HG03060 (cell line): Measurements from ENCODE around the gene SLC22A23.
"Not testable (repeated sequence)": the region's sequence is repeated elsewhere in the genome, so short reads cannot be mapped to it uniquely, and the experiment has no call there.

ENCODE experiments used
- ATAC-seq: cut with Tn5 transposase; IDR thresholded peaks from one replicate; pipeline ENCODE4 v1.9.1; 2021; ENCODE audit warnings: low read depth, moderate number of reproducible peaks; ENCODE audit not compliant: unreplicated experiment

SLC22A23 gene

DNA sequence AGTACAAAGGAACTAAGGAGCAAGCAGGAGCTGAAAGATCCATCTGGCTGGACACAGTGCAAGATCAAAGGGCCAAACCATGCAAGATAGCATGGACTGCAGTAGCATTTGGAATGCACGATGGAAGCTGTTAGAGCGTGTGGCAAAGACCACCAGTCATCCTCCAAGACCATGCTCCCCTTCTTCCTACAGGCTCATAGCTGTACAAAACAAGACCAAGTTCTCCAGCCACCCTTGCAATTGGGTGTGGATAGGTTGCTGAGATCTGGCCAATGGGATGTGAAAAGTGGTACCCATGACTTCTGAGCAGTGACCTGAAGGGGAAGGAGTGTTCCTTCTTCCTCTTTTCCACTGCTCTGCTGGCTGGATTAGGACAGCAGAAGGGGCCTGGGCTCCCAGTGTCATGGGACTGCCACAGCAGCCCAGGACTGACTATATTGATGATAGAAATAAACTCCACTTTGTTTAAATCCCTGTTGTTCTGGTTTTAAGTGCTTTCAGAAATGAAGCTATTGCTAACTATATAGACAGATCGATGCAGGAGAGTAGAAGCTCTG lies 64.9 kb downstream of the SLC22A23 start:
- no peak for ATAC-seq

DNA sequence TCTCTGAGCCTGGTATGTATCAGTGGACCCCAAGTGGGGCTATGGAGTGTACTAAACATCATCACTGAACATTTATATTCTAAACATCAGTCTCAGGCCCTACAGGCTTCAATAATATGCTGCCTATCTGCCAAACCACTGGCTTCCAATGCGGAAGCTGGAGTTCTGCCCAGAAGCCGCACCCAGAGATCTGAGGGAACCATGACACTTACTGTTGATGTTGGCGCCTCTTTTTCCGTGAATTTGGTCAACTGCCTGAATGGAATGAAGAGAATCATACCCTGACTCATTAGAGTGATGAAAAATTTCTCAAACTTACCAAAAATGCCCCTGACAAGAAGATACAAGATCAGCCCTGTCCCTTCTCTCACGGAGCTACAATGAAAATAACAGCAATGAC lies 66.2 kb downstream of the SLC22A23 start:
- ATAC-seq, result no peak

DNA sequence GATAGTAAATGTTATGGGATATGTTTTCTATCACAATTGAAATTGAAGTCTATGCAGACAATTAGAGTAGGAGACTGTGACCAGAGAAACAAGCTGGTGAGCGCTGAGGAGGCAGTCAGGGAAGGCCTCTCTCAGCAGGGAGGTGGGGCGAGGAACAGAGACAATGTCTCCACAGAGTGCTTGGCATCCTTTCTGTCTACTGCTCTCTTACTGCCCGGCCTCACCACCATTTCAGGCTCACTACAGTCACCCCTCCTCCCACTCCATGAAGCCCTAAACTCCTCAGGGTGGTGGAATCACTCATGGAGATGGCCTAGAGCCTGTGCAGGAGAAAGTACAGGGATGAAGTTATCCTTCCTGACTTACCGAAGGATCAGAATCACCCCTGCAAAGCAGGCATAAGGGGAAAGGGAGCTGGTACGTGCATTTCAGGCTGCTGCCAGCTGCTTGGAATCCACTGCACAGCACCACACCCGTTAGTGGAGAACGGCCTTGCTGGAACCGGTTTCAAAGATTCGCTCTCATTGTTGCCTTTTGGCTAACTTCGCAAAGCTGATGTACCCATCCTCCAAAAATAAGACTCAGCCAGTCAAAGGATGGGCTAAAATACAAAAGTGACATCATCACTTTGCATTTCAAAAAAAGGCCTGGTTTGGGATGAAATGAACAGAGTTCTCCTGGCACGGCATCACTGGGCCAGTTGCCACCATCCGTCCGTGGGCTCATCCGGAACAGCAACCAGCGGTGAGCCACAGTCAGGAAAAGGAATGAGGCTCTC lies 67.3 kb downstream of the SLC22A23 start:
- ATAC-seq, result no peak

DNA sequence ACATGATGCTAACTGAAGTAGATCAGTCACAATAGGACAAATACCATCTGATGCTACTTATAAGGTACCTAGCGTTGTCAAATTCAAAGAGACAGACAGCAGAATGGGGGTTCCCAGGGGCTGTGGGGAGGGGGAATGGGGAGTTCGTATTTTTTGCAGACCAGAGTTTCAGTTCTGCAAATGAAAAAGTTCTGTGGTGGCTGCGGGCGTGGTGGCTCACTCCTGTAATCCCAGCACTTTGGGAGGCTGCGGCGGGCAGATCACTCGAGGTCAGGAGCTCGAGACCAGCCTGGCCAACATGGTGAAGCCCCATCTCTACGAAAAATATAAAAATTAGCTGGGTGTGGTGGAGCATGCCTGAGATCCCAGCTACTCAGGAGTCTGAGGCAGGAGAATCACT lies 68.1 kb downstream of the SLC22A23 start:
- no peak for ATAC-seq

DNA sequence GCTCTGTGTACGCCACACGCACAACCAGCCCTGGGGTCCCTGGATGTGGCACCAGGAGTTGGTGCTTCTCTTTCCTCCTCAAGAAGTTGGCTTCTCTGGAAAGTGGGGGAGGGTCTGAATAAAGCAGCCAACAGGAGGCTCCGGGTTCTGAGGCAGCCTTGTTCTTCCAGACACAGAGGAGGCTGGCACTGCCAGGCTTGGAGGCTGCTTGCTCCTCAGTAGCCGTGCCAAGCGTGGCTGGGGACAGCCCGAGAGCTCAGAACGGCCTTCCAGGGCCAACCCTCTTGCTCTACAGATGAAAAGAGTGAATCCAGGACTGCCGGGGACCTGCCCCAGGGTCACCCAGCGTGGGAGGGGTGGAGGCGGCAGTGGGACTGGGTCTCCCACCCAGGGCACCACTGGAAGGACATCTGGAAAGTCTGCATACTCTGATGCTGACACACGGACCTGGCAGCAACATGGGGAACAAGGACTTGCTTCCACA lies 70.4 kb downstream of the SLC22A23 start:
- no peak for ATAC-seq

DNA sequence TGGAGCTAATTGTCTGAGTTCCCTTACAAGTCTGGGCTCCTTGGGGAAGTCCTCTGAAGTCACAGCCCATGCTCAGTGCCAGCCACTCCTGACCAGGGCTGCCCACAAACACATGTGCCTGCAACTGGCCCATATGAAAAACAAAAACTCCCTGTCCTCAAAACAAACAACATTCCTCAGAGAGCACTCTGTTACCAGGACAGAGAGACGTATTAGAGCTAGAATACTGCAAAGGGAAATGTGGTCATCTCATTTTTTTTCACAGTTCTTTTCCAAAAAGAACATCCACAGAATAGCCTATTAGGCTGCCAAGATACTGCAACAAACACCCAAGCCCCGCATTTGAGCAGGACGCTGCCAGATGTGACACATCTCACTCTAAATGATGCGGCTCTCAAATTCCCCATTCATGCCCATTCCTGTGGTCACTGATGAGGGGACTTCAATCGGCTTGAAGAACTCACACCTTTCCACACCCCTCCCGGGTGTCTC lies 71.1 kb downstream of the SLC22A23 start:
- no peak for ATAC-seq

DNA sequence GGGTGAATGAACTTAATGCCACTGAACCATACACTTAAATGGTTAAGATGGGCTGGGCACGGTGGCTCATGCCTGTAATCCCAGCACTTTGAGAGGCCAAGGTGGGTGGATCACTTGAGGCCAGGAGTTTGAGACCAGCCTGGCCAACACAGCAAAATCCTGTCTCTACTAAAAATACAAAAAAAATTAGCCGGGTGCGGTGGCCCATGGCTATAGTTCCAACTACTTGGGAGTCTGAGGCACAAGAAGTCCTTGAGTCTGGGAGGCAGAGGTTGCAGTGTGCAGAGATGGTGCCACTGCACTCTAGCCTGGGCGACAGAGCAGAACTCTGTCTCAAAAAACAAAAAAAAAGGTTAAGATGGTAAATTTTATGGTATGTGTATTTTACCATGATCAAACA lies 71.7 kb downstream of the SLC22A23 start:
- not testable (repeated sequence) for ATAC-seq

GRCh38 chr6:3384241-3385143 lies 72.4 kb downstream of the SLC22A23 start:
- no peak for ATAC-seq

DNA sequence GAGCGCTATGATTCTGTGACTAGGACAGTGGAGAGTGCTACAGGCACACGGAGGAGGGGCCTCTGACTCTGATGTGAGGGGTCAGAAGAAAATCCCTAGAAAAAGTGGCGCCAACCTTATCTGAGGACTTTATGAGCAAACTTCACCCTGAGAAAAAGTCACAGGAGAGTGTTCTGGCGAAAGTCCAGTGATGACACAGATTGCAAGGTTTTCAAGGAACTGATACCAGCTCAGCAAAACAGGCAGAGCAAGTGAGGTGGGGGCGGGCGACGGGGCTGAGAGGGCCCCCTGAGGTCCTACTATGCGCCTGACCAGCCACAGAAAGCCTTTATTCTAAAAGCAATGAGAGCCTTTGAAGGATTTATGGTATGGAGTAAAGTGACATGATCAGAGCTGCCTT lies 73.3 kb downstream of the SLC22A23 start:
- ATAC-seq, result no peak

- no peak for ATAC-seq
These were observed 74.2 kb downstream of the SLC22A23 start for GRCh38 chr6:3382326-3383279.

GRCh38 chr6:3381233-3381921 lies 75.5 kb downstream of the SLC22A23 start:
- ATAC-seq, result no peak

GRCh38 chr6:3380344-3381232 lies 76.3 kb downstream of the SLC22A23 start:
- no peak for ATAC-seq

- no peak for ATAC-seq
These were observed 77.3 kb downstream of the SLC22A23 start for GRCh38 chr6:3379482-3380060.

- not testable (repeated sequence) for ATAC-seq
These were observed 78.0 kb downstream of the SLC22A23 start for GRCh38 chr6:3378808-3379207.

DNA sequence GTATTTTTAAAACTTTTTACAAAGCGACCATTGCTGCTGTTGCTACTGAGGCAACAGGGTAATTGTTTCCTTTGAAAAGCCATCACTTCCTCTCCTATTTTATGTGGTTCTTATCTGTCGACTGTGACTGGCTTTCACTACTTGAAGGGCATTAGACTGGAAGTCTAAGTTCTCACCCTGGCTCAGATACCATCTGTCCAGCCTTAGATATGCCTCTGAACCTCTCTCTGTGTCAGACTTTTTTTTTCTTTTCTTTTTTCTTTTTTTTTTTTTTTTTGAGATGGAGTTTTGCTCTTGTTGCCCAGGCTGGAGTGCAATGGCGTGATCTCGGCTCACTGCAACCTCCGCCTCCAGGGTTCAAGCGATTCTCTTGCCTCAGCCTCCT lies 78.5 kb downstream of the SLC22A23 start:
- not testable (repeated sequence) for ATAC-seq

- ATAC-seq, result no peak
These were observed 79.1 kb downstream of the SLC22A23 start for GRCh38 chr6:3377536-3378397.

DNA sequence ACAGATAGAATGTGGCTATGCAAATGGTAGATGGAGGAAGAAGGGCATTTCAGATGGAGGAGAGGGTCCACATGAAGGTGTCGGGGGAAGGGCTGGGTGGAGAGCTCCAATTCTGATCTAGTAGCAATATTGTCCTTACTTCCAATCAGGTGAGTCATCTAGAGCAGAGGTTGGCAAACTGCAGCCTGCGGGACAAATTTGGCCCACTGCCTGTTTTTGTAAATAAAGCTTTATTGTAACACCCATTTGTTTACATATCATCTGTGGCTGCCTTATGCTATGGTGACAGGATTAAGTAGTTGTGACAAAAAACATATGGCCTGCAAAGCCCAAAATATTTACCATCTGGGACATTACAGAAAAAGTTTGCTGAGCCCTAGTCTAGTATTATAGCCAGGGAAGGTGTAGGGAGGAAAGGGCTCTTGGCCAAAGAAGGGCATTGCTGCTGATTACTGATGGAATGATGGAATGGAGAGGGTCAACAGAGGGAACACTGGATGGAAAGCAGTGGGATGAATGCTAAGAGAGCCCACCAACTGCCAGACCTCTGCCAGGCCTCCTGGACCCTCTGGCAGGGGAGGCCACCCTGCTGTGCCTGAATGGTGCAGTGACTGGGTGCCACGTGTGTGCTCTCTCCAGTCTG lies 79.8 kb downstream of the SLC22A23 start:
- ATAC-seq, result no peak
